WERI-Rb-1 (cell line): Measurements from ENCODE around the gene SIDT2.

Experiments
- DNase-seq: peaks from one replicate; pipeline ENCODE4 v3.0.0-alpha.2; 2020
- H3K27ac ChIP-seq: fragments of 250-450 bp; sonication (Bioruptor Pico); 2 replicates; pipeline ENCODE4 v1.5.1; 2020; ENCODE audit warnings: mild to moderate bottlenecking, moderate library complexity
- H3K27me3 ChIP-seq: fragments of 250-450 bp; sonication (Bioruptor Pico); 2 replicates; pipeline ENCODE4 v1.5.1; 2021; ENCODE audit warnings: mild to moderate bottlenecking, low read depth, moderate library complexity; ENCODE audit not compliant: insufficient read depth, severe bottlenecking
- H3K36me3 ChIP-seq: fragments of 250-450 bp; sonication (Bioruptor Pico); 2 replicates; pipeline ENCODE4 v1.5.1; 2020; ENCODE audit warnings: mild to moderate bottlenecking, moderate library complexity
- H3K4me3 ChIP-seq: 2 replicates; pipeline ENCODE4 v1.5.1; 2011; ENCODE audit warnings: low read depth, mild to moderate bottlenecking, control low read depth, low read length
- H3K9me3 ChIP-seq: fragments of 250-450 bp; sonication (Bioruptor Pico); 2 replicates; pipeline ENCODE4 v1.5.1; 2021; ENCODE audit warnings: mild to moderate bottlenecking, moderate library complexity; ENCODE audit not compliant: severe bottlenecking
- TF ChIP-seq, protein P1 (sequence below): IDR thresholded peaks from 2 replicates; pipeline ENCODE4 v1.5.1; 2011; ENCODE audit warnings: low read depth, mild to moderate bottlenecking, control low read depth, inconsistent platforms, low read length

Gene SIDT2

GRCh38 chr11:117226388-117227385 lies 48.1 kb downstream of the SIDT2 start:
- TF ChIP-seq, protein P1, sequence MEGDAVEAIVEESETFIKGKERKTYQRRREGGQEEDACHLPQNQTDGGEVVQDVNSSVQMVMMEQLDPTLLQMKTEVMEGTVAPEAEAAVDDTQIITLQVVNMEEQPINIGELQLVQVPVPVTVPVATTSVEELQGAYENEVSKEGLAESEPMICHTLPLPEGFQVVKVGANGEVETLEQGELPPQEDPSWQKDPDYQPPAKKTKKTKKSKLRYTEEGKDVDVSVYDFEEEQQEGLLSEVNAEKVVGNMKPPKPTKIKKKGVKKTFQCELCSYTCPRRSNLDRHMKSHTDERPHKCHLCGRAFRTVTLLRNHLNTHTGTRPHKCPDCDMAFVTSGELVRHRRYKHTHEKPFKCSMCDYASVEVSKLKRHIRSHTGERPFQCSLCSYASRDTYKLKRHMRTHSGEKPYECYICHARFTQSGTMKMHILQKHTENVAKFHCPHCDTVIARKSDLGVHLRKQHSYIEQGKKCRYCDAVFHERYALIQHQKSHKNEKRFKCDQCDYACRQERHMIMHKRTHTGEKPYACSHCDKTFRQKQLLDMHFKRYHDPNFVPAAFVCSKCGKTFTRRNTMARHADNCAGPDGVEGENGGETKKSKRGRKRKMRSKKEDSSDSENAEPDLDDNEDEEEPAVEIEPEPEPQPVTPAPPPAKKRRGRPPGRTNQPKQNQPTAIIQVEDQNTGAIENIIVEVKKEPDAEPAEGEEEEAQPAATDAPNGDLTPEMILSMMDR = peak; percentile 80
- Histone ChIP-seq H3K27me3 (no peaks in the 10 kb centered on the region), H3K27ac (no peak overlapping the region), H3K36me3 (peaks cover 67% of the 10 kb centered on the region), H3K9me3 (no peaks in the 10 kb centered on the region), H3K4me3 (no peak overlapping the region)
- peak; percentile 43 for DNase-seq

DNA sequence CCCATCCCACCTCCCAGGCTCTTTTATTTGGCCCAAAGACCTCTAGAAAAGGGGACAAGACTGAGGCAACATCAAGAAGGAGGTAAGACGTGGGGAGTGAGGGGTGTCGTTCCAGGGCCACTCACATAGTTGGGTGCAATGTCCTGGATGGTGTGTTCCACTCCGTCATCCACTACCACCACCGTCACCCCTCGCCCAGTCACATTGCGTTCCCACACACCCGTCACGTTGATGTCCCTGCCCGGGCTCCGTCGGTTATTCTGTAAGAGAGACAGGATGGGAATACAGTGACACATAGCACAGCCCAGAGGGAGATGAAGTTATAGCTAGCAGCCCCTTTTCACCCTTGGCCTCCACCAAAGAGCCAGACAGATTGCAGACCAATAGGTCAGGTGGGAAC lies 49.5 kb downstream of the SIDT2 start:
- H3K27me3 ChIP-seq = no peaks in the 10 kb centered on the region
- peaks cover 54% of the 10 kb centered on the region for H3K36me3 ChIP-seq
- no peak for DNase-seq
- H3K27ac ChIP-seq = no peak overlapping the region
- no peak overlapping the region for H3K4me3 ChIP-seq
- TF ChIP-seq, protein P1 = no peak
- H3K9me3 ChIP-seq = no peaks in the 10 kb centered on the region

GRCh38 chr11:117229411-117229810 lies 50.9 kb downstream of the SIDT2 start:
- H3K27ac ChIP-seq = no peak overlapping the region
- no peaks in the 10 kb centered on the region for H3K9me3 ChIP-seq
- TF ChIP-seq, protein P1 = no peak
- no peak for DNase-seq
- no peaks in the 10 kb centered on the region for H3K27me3 ChIP-seq
- peaks cover 45% of the 10 kb centered on the region for H3K36me3 ChIP-seq
- H3K4me3 ChIP-seq = no peak overlapping the region

- Histone ChIP-seq H3K27me3 (no peaks in the 10 kb centered on the region), H3K4me3 (no peak overlapping the region), H3K9me3 (no peaks in the 10 kb centered on the region), H3K27ac (no peak overlapping the region), H3K36me3 (peaks cover 47% of the 10 kb centered on the region)
- TF ChIP-seq, protein P1 = no peak
- no peak for DNase-seq
These were observed 51.4 kb downstream of the SIDT2 start for GRCh38 chr11:117229931-117230285.

DNA sequence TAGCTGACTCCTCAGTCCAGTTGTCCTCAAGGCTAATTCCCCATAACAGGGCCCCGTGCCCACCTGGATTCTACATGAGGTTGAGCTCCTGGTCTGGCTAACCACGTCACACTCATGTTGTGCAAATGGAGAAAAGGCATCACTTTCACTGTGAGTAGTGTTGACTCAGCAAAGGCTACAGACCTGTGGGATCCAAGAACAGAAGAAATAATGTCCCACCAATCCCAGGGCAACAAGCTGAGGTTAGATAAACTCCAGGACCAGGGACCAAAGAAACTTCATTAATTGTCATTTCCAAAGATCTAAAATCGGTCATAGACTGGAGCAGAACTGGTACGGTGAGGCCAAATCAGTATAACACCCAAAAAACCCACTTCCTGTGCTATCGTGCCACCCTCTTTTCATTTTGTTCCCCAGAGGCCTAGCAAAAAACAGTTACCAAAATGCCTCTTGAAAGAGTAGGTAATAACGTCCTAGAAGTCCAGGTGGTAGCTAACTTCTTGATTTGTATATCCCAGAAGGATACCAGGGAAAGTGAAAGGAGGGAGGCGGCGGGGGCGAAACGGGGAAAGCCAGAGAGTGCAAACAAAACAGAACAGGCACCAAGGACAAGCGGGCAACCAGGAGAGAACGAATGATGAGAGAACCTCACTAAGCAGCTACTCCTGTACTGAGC lies 51.9 kb downstream of the SIDT2 start:
- H3K36me3 ChIP-seq = peaks cover 43% of the 10 kb centered on the region
- no peaks in the 10 kb centered on the region for H3K27me3 ChIP-seq
- no peak for DNase-seq
- H3K27ac ChIP-seq = no peak overlapping the region
- TF ChIP-seq, protein P1 = no peak
- H3K4me3 ChIP-seq = no peak overlapping the region
- no peaks in the 10 kb centered on the region for H3K9me3 ChIP-seq
